HG02884 (cell line): Measurements from ENCODE around the gene HCFC1R1.
A peak's percentile ranks its signal among the peaks of the same experiment; 100 is the strongest.

Experiments used
- ATAC-seq: cut with Tn5 transposase; IDR thresholded peaks from one replicate; pipeline ENCODE4 v1.9.1; 2021; ENCODE audit warnings: mild to moderate bottlenecking, moderate library complexity; ENCODE audit not compliant: unreplicated experiment

Gene HCFC1R1

DNA sequence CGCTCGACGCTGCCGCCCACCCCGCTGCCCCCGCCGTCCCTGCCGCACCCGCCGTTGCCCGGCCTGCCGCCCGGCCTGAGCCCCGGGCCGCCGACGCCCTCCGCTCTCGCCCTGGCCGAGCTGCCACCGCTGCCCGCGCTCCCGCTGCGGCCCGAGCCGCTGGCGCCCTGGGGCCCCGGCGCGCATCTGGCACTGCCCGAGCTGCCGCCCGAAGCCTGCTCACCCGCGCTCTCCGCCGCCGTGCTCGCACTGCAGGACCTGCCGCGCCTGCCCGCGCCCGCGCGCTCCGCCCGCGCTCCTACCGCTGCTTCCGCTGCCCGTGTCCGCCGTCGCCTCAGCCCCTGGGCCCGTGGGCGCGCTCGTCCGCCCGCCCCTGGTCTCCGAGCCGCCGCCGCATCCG, 19.4 kb downstream of the HCFC1R1 start:
- ATAC-seq = no peak

DNA sequence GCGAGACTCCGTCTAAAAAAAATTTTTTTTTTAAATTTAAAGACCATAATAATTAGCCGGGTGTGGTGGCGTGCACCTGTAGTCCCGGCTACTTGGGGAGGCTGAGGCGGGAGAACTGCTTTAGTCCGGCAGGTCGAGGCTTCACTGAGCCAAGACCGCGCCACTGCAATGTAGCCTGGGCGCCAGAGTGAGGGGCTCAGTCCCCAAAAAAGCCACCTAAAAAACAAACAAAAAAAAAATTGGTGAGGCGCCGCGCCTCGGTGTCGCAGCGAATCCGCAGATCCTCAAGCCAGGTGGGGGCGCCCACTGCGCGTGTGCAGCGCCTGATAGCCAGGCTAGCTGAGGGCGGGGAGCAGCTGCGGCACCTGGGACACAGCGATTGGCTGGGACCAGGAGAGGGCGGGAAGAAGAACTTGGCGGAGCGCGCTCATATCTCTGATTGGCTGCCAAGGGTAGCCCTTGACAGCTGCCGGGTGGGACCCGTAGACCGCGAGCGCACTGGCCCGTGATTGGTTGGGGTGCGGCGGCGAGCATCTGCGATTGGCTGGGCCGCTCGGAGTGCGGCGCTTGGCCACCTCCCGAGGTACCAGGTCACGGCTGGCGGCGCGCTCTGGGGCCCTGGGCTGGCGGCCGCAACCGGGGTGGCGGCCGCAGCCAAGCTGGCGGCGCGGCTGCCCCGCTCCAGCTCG, 20.0 kb downstream of the HCFC1R1 start:
- ATAC-seq = peak; percentile 96

DNA sequence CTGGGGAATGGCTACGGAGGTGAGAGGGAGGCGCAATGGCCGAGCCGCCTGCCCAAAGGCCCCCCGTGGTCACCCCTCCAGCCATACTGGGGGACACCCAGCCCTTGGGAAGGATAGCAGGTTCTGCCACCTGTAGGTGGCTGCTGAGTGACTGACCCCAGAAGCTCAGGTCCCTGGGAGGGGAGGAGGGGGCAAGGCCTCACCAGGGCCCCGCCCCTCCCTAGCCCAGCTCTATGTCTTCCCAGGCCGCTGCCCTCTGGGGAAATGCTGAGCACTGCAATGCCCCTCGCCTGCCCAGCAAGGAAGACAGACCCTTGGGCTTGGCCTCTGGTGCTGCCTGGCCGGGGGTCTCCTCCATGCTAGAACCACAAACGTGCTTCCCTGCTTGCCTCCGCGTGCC, 22.4 kb downstream of the HCFC1R1 start:
- ATAC-seq = no peak

DNA sequence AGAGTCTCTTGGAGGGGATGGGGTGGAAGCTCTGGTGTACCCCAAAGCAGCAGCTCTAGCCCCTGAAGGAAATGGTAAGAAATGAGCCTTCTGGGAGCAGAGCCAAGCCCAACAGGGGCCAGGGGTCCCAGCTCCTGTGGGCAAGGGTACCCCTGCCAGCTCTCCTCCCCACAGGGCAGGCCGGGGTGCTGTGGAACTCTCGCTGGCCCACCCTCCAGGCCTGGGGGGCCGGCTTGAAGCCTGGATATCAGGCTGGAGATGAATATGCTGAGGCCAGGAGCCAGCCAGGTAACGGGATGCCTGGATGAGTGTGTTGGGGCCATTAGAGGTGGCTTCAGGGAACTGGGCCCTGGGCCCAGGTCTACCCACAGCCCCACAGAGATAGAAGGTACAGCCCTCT, 23.2 kb downstream of the HCFC1R1 start:
- no peak for ATAC-seq

DNA sequence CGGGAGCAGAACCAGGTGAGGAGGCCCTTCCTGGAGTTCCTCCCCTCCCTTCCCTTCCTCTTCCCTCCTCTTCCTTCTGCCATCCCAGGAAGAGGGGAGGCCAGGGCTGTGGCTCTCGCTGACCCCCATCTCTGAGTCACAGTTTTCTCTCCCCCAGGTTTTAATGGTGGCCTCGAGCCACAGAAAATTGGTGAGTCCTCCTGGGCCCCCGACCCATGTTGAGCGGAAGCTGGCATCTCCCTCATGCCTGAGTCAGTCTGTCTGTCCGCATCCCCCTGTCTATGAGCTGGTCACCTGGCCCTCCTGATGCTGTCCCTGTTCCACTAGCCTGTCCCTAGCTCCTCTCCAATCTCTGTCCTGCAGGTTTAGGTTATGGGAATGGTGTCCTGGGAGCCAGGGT, 23.8 kb downstream of the HCFC1R1 start:
- ATAC-seq = no peak

DNA sequence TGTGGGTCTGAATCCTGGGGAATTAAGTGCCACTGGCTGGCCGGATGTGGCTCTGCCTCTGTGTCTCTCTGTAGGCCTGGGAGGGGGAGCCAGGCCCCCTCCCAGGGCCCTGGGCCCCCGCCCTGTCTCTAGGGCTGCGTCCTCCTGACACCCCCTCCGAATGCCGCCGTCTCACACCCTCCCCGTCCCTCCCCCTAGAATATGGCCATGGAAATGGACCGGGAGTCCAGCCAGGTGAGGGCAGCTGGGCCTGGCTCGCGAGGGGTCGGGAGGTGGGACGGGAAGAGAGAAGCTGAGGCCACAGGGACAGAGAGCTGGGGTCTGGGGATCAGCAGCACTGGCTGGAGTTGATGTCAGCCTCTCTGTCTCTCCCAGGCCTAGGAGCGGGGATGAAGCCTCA, 27.4 kb downstream of the HCFC1R1 start:
- no peak for ATAC-seq

DNA sequence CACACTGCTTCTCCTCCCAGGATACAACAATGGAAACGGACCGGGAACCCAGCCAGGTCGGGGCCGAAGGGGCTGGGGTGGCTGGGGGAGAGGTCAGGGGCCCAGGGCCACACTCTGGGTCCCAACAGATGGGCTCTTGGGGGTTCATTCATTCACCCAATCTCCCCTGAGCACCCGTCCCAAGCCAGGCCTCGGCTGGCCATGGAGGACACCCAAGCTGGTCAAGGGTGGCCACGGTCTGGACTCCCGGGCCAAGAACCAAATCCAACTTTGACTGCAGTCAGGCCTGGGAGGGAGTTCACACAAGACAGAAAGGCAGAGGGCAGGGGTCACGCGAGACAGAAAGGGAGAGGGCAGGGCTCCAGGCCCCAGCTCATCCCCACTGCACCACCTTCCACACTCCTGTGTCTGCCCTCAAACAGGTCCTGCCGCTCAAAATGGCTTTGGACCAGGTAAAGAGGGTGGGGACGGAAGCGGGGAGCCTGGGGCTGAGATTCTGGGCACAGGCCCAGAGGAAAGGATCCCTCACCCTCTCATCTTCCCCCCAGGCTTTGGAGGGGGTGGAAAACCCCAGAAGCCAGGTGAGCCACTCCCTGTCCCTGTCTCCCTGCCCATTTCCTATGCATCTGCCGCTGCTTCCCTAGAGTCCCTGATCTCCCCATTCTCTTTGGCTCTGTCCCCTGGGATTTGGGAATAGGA, 31.2 kb downstream of the HCFC1R1 start:
- no peak for ATAC-seq

DNA sequence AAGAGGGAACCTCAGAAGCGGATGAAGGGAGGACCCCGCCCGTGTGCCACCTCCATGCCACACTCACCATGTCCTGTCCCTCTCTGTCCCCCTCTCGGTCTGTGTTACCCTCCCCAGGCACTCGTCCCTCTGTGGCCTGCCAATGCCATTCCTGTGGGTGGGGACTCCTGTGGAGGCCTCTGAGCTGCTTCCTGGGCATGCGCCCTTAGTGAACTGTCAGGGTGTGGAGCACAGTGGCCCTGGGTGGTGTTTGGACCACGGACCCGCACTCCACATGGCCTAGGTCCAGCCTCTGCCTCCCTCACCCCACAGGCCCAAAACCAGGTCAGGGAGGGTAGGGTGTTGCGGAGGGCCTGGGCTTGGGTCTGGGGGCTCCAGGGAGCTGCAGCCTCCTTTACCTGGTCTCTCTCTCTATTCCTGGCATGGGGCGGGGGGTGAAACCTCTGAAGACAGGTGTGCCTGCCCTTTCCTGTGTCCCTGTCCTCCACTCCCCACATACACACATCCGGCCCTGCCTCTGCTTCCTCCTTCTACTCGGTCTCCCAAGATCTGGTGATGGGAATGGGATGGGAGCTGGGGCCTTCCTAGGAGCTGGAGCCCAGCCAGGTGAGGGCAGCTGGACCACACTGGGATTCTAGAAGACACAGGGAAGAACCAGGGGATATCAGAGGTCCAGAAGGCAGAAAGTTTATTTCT, 32.0 kb downstream of the HCFC1R1 start:
- ATAC-seq = no peak

DNA sequence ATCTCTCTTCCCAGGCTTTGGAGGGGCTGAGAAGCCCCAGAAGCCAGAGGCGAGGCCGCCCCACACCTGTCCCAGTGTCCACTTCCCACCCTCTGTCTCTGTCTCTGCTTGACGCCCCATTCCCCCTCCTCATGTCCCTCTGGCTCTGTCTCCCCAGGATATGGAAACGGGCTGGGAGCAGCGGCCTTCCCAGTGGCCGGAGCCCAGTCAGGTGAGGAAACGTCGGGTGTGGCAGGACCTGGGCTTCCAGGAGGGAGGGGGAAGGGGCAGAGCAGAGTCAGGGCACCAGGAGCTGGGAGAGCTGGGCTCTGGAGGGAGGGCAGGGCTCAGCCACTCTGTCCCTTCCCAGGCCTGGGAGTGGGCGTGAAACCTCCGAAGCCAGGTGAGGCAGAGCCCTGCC, 32.9 kb downstream of the HCFC1R1 start:
- no peak for ATAC-seq

DNA sequence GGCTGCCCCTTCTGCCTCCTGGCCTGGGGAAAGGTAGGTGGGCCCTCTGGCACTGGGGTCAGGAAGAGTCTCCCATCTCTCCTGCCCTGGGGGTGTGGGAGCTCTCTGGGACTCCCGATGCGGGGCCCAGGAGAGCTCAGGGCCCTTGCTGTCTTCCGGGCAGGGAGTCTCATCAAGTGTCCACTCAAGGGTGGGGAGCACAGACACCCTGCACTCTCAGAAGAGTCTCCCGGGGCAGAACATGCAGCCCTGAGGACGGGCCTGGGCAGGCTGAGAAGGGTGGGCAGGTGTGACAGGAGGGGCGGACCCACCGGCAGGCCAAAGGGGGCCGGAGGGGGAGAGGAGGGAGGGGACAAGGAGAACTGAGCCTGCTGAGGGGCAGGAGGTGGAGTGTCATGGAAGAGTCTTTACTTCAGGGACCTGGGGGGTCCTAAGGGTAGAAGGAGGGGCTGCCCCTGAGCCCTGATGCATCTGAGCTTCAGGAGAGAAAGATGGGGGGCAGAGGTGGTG, 35.1 kb downstream of the HCFC1R1 start:
- ATAC-seq = no peak

DNA sequence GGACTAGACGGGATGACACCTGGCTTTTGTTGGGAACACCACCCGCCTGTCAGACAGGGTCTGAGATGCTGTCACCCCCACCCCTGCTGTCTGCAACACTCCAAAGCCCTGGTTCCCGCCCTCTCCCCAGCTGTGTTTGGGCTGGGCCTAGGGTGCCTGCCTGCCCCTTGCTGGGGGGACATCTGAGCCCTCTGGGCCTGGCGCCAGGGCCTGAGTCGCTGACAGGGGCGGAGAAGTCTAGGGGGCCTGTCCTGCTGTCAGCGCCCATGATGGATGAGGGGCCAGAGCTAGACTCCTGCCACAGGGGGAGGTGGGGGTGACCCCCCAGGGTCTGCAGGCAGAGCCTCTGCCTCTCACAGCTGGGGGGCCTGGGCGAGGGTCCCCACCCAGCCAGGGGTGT, 35.9 kb downstream of the HCFC1R1 start:
- no peak for ATAC-seq

DNA sequence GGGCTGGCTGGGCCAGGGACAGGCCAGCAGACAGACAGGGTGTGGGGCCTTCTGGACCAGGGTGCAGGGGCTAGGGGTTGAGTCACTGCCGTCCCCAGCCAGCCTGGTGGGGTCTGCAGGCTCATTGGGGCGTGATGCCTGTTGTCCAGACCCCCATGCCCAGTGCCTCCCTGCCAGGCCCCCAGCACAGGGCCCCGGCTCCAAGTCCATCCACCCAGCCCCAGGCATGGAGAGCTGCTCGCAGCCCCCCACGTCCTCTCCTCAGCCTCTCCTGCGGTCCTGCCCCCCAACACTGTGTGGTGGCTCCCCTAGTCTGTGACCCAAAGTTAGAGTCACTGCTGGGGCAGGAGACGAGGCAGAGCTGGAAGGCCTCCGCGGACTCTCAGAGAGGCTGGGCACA, 36.5 kb downstream of the HCFC1R1 start:
- no peak for ATAC-seq

DNA sequence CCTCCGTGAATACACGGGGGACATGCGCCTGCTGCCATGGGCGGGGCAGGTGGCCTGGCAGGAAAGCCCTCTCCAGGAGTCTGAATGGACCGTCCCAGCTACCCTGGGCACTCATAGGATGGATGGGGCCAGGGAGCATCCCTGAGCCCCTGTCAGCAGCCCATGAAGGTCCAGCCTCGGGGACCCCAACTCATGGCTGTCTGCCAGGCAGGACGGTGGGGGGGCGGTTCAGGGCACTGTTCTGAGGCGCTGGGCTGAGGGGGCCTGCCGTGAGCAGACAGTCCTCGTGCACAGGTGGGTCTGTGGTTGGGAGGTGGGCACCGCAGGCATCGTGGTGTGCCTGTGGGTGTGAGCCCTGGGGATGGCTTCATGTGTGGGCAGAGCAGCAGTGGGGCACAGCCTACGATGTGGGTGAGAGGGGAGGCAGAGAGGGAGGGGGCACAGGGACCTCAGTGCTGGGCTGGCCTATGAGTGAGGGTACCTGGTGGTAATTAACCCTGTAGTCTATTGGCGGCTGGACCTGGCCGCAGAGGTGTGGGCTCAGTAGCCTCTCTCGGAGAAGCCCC, 37.0 kb downstream of the HCFC1R1 start:
- no peak for ATAC-seq

DNA sequence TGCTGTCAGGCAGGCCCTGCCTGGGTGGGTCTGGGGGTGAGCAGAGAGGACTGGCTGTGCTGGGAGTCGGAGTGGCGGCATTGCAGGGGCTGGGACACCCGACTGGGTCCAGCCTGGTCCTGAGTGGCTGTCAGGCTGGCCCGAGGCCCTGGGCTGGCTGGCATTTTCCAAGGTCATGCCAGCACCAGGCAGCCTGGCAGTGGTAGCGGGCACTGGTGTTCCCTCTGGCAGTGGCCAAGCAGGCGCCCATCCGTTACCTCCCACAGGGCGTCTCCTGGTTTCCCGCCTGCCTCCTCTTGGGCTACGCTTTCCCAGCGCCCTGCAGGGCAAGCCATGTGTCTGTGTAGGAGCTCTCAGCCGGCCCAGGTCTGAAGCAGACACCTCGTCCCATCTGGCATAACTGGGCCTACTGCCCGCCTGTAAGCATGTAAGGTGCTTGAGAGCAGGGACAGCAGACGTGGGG, 37.8 kb downstream of the HCFC1R1 start:
- ATAC-seq = no peak

DNA sequence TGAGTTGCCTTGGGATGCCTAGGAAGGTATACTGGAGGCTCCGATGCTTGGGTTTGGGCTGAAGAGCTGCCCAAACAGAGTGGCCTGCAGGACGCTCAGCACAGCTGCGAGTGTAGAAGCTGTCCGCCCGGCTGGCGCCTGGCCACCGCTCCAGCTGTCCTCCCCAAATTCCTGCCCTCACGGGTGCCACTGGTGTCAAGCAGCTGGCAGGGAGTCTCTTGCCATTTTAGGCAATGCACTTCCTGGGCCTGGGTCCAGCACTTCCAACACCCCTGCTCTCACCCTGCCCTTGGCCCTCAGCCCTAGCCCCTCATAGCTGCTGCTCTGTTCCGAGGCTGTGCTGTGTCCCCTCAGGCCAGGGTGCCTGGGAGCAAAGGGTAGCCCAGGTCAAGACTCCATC, 38.3 kb downstream of the HCFC1R1 start:
- ATAC-seq = no peak

DNA sequence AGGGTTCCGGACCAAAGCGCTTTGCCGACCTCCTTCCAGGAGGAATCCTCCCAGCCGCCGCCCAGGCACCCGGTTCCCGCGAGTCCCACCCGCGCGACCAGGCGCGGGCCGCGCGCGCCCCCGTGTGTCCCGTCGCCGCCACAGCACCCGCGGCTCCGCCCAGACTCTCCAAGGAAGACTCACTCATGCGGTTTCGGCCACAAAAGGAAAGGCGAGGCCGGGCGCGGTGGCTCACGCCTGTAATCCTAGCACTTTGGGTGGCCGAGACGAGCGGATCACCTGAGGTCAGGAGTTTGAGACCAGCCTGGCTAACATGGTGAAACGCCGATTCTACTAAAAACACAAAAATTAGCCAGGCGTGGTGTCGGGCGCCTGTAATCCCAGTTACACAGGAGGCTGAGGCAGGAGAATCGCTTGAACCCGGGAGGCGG, 40.0 kb downstream of the HCFC1R1 start:
- no peak for ATAC-seq

DNA sequence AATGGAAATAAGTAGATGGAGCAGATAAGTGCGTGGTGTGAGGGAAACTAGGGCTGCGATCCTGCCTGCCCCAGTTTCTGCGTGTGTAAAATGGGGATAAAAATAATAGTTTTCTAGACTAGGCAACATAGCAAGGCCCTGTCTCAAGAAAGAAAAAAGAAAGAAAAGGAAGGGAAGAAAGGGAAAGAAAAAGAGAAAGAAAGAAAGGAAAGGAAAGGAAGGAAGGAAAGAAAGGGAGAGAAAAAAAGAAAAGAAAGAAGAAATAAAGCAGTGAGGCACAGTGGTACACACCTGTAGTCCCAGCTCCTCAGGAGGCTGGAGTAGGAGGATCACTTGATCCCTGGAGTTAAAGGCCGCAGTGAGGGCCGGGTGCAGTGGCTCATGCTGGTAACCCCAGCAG, 41.3 kb downstream of the HCFC1R1 start:
- ATAC-seq = no peak

DNA sequence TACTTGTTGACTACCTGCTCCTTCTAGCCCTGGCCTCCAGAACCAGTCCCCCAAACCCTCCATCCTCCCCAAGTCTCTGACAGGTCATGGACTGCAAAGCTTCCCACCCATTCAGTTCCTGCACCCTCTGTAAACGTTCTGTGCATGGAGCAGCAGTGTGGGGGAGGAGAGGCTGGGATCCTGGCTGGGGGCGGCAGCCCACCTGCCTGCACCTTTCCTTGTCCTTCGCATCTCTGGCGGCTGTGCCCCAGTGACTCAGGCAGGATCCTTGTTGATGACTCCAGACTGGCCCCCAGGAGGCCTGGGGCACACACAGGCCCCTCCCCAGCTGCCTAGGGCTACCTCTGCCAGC, 41.9 kb downstream of the HCFC1R1 start:
- ATAC-seq = no peak

DNA sequence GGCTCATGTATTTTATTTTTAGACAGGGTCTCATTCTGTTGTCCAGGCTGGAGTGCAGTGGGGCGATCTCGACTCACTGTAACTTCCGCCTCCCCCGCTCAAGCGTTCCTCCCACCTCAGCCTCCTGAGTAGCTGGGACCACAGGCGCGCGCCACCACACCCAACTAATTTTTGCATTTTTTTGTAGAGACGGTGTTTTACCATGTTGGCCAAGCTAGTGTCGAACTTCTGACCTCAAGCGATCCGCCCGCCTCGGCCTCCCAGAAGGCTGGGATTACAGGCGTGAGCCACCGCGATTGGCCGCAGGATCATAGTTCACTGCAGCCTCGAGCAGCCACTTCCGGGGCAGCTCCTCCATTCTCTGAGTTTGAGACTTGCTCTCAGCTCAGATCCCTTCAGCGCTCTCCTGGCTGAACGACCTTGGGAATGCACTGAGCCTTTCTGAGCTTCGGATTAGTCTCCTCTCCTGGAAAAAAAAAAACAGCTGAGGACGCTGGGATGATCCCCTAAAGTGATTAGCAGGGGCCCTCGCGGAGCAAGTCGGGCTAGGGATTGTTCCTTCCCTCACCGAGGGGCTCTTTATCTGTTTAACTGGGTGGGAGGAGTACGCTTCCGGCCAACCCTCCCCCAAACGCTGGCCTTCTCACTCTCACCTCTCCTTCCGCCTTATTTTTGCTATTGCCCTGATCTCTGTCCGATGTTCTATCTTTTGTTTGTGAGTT, 42.4 kb downstream of the HCFC1R1 start:
- ATAC-seq = no peak

DNA sequence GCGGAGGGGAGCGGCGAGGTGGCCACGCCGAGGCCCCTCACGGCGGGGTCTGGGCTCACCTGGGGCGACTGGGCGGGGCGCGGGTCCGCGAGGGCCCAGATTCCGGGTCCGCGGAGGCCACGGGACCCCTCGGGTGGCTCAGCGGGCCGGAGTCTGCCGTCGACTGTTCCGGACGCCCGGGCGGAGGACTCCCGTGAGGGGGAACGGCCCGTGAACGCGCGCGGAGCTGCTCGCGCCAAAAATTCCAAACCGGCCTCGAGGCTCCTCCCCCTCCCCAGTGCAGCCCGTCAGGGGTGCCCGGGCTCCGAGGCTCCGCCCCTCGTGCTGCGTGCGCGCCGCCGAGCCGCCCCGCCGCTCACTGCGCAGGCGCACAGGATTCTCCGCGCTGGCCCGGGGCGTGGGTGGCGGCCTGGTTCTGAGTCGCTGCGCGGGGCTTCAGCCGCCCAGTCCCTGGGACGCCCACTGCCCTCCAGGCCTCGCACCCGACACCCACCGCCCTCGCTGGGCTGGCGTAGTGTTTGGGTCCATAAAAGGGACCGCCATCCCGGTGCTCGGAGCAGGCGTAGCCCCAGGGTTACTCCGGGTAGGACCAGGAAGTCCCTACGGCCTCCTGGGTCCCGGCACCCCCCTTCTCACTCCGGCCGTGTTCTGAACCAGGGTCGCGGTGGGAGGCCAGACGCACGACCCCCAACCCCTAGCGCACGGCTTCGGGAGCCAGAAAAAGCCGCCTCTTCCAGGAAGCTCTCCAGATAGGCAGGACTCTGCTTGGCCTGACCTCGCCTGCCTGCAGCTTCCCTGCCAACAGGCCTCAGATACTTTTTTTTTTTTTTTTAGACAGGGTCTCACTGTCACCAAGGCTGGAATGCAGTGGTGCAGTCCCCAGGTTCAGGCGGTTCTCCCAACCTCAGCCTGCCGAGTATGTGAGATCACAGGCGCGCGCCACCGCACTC, 43.2 kb downstream of the HCFC1R1 start, which contains the start of gene PKMYT1:
Gene PKMYT1 (minus strand): TSS at position 220 of the 950 bp plus-strand sequence. CDS start 789 bp downstream, outside the sequence.
- peak; percentile 51 for ATAC-seq
